Stimulated activated naive CD8-positive, alpha-beta T cell treated with anti-CD3 and anti-CD28 coated beads, Interleukin-15, Interleukin-2, amounts not matched to agents 100 ng/mL and 50 ng/mL, for 24 hours (primary cell): ENCODE data around the gene GP1BA.

ENCODE experiments used
- H3K27ac Mint-ChIP-seq: one replicate; pipeline ENCODE4 v1.8.0; 2021; ENCODE audit warnings: mild to moderate bottlenecking, mixed read lengths
- H3K27me3 Mint-ChIP-seq: one replicate; pipeline ENCODE4 v1.8.0; 2021; ENCODE audit warnings: mixed read lengths
- H3K36me3 Mint-ChIP-seq: one replicate; pipeline ENCODE4 v1.8.0; 2021; ENCODE audit warnings: low read depth, mixed read lengths
- H3K4me1 Mint-ChIP-seq: one replicate; pipeline ENCODE4 v1.8.0; 2021; ENCODE audit warnings: low read depth, mixed read lengths
- H3K4me3 Mint-ChIP-seq: one replicate; pipeline ENCODE4 v1.8.0; 2021; ENCODE audit warnings: mild to moderate bottlenecking, mixed read lengths
- H3K9me3 Mint-ChIP-seq: one replicate; pipeline ENCODE4 v1.8.0; 2021; ENCODE audit warnings: mixed read lengths

Gene GP1BA

GRCh38 chr17:4931963-4932362, at the start of gene GP1BA:
GP1BA (plus strand) TSS chr17:4932277; CDS start chr17:4932605, 328 bp downstream.
- Mint-ChIP-seq H3K4me3 (peak within 1 kb of the TSS; percentile 40), H3K27ac (no peak within 1 kb of the TSS), H3K4me1 (peaks cover 14% of the 10 kb centered on the region)

DNA sequence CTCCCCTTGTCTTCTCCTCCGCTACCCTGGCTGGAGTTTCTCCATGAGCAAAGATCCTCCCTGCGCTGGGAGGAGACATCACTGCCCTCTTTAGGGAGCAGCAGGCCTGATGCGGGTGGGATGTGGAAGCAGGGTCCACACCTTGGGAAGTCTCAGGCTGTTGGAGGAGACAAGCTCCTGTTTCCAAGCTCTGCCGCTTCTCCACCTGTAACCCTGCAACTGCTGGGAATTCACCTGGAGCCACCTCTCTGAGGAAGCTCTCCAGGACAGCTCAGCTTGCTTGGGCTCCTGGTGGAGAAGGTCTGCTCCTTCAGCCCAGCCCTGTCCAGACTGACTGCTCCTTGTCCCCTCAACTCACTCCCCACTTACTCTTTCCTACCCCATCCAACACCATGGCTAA, 47.6 kb upstream of the GP1BA start:
- no peaks in the 10 kb centered on the region for H3K4me1 Mint-ChIP-seq
- H3K4me3 Mint-ChIP-seq, result no peak overlapping the region
- no peaks in the 10 kb centered on the region for H3K27me3 Mint-ChIP-seq
- H3K36me3 Mint-ChIP-seq, result peaks cover 14% of the 10 kb centered on the region
- H3K9me3 Mint-ChIP-seq, result no peaks in the 10 kb centered on the region
- H3K27ac Mint-ChIP-seq, result no peak overlapping the region

More at GRCh38 chr17:4931963-4932362, at the start of gene GP1BA:
- H3K36me3 Mint-ChIP-seq, result peaks cover 26% of the 10 kb centered on the region
- no peaks in the 10 kb centered on the region for H3K27me3 Mint-ChIP-seq
- H3K9me3 Mint-ChIP-seq, result no peaks in the 10 kb centered on the region

- Mint-ChIP-seq H3K9me3 (no peaks in the 10 kb centered on the region), H3K4me1 (no peaks in the 10 kb centered on the region), H3K36me3 (peaks cover 14% of the 10 kb centered on the region), H3K27ac (no peak overlapping the region), H3K4me3 (no peak overlapping the region), H3K27me3 (no peaks in the 10 kb centered on the region)
Observed at GRCh38 chr17:4886830-4887229, 45.2 kb upstream of the GP1BA start.

GRCh38 chr17:4887581-4887980, 44.5 kb upstream of the GP1BA start:
- Mint-ChIP-seq H3K36me3 (peaks cover 17% of the 10 kb centered on the region), H3K4me1 (no peaks in the 10 kb centered on the region), H3K27me3 (no peaks in the 10 kb centered on the region), H3K4me3 (no peak overlapping the region), H3K27ac (no peak overlapping the region), H3K9me3 (no peaks in the 10 kb centered on the region)

GRCh38 chr17:4891411-4892410, 40.4 kb upstream of the GP1BA start:
- no peaks in the 10 kb centered on the region for H3K27me3 Mint-ChIP-seq
- H3K27ac Mint-ChIP-seq, result no peak overlapping the region
- no peaks in the 10 kb centered on the region for H3K4me1 Mint-ChIP-seq
- H3K4me3 Mint-ChIP-seq, result no peak overlapping the region
- no peaks in the 10 kb centered on the region for H3K9me3 Mint-ChIP-seq
- H3K36me3 Mint-ChIP-seq, result peaks cover 27% of the 10 kb centered on the region

DNA sequence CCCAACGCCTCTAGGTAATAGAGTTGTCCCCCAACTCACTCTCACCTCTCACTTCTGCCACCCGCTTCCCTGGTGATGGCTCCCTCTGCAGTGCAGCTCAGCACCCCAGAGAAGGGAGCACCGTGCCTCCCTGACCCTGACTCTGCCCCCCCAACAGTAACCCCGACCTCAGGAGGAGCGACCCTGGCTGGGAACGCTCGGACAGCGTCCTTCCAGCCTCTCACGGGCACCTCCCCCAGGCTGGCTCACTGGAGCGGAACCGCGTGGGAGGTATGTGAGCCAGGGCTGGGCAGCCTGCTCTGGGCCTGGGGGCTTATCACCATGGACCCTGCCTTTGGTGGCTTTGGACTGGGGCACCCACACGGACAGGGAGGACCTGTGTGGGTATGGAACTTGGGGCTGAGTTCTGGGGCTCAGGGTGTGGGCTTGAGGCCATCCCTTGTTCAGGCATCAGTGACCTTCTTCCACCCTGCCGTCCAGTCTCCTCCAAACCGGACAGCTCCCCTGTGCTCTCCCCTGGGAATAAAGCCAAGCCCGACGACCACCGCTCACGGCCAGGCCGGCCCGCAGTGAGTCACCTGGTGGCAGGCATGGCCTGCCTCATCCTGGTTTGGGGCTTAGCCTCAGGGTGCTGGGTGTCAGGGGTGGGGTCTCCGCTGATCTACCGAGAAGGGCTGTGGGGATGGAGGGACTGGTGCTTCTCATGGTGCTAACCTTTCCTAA, 39.4 kb upstream of the GP1BA start:
- Mint-ChIP-seq H3K4me1 (no peaks in the 10 kb centered on the region), H3K36me3 (peaks cover 21% of the 10 kb centered on the region), H3K27ac (no peak overlapping the region), H3K27me3 (no peaks in the 10 kb centered on the region), H3K9me3 (no peaks in the 10 kb centered on the region), H3K4me3 (no peak overlapping the region)

GRCh38 chr17:4893272-4893671, 38.8 kb upstream of the GP1BA start:
- Mint-ChIP-seq H3K4me3 (no peak overlapping the region), H3K4me1 (peaks cover 1% of the 10 kb centered on the region), H3K27ac (no peak overlapping the region), H3K27me3 (no peaks in the 10 kb centered on the region), H3K9me3 (no peaks in the 10 kb centered on the region), H3K36me3 (peaks cover 21% of the 10 kb centered on the region)

- no peak overlapping the region for H3K27ac Mint-ChIP-seq
- no peak overlapping the region for H3K4me3 Mint-ChIP-seq
- peaks cover 20% of the 10 kb centered on the region for H3K36me3 Mint-ChIP-seq
- H3K4me1 Mint-ChIP-seq, result peaks cover 7% of the 10 kb centered on the region
- no peaks in the 10 kb centered on the region for H3K9me3 Mint-ChIP-seq
- no peaks in the 10 kb centered on the region for H3K27me3 Mint-ChIP-seq
Observed at GRCh38 chr17:4893721-4894560, 38.1 kb upstream of the GP1BA start.

DNA sequence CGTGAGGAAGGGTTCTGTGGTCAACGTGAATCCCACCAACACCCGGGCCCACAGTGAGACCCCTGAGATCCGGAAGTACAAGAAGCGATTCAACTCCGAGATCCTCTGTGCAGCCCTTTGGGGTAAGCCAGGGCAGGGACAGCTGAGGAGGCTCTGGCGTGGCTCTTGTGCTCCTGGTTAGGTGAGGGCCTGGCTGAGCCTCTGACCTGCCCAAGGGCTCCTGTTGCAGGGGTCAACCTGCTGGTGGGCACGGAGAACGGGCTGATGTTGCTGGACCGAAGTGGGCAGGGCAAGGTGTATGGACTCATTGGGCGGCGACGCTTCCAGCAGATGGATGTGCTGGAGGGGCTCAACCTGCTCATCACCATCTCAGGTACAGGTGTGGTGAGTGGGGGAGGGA, 37.0 kb upstream of the GP1BA start:
- no peak overlapping the region for H3K4me3 Mint-ChIP-seq
- H3K9me3 Mint-ChIP-seq, result no peaks in the 10 kb centered on the region
- no peak overlapping the region for H3K27ac Mint-ChIP-seq
- no peaks in the 10 kb centered on the region for H3K27me3 Mint-ChIP-seq
- H3K36me3 Mint-ChIP-seq, result peaks cover 15% of the 10 kb centered on the region
- peaks cover 15% of the 10 kb centered on the region for H3K4me1 Mint-ChIP-seq

- Mint-ChIP-seq H3K36me3 (peaks cover 15% of the 10 kb centered on the region), H3K27ac (no peak overlapping the region), H3K9me3 (no peaks in the 10 kb centered on the region), H3K4me3 (no peak overlapping the region), H3K4me1 (peaks cover 19% of the 10 kb centered on the region), H3K27me3 (no peaks in the 10 kb centered on the region)
Observed at GRCh38 chr17:4895657-4896331, 36.3 kb upstream of the GP1BA start.

DNA sequence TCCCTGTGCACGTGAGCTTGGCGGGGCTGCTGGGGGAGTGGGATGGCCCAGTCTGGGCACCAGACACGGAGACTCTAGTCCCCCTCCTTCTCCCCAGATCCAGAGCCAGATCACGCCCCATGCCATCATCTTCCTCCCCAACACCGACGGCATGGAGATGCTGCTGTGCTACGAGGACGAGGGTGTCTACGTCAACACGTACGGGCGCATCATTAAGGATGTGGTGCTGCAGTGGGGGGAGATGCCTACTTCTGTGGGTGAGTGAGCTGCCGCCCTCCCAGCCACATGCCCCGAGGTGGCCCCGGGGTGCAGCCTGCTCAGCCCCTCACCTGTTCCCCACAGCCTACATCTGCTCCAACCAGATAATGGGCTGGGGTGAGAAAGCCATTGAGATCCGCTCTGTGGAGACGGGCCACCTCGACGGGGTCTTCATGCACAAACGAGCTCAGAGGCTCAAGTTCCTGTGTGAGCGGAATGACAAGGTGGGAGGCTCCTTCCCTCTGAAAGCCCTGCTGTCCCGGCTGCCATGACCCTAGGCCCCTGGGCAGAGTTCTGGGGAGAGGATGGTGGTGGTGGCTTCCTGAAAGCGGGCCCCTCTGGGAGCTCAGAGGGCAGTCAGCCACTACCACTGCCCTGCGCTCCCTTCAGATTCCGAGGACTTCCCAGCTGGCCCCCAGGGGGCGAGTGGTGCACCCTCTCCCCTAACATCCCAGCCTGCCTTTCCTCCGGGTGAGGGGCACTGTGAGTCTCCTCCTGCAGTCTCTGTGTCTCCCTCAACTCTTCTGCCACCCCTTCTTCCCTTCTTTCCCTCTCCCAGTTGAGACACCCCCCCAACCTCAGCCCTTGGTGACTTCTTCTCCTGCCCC, 35.5 kb upstream of the GP1BA start:
- H3K4me1 Mint-ChIP-seq, result peaks cover 25% of the 10 kb centered on the region
- peaks cover 15% of the 10 kb centered on the region for H3K36me3 Mint-ChIP-seq
- no peak overlapping the region for H3K27ac Mint-ChIP-seq
- no peaks in the 10 kb centered on the region for H3K27me3 Mint-ChIP-seq
- no peaks in the 10 kb centered on the region for H3K9me3 Mint-ChIP-seq
- no peak overlapping the region for H3K4me3 Mint-ChIP-seq

DNA sequence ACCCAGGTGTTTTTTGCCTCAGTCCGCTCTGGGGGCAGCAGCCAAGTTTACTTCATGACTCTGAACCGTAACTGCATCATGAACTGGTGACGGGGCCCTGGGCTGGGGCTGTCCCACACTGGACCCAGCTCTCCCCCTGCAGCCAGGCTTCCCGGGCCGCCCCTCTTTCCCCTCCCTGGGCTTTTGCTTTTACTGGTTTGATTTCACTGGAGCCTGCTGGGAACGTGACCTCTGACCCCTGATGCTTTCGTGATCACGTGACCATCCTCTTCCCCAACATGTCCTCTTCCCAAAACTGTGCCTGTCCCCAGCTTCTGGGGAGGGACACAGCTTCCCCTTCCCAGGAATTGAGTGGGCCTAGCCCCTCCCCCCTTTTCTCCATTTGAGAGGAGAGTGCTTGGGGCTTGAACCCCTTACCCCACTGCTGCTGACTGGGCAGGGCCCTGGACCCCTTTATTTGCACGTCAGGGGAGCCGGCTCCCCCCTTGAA, 34.8 kb upstream of the GP1BA start:
- H3K36me3 Mint-ChIP-seq, result peaks cover 15% of the 10 kb centered on the region
- H3K4me1 Mint-ChIP-seq, result peaks cover 29% of the 10 kb centered on the region
- no peak overlapping the region for H3K4me3 Mint-ChIP-seq

GRCh38 chr17:4897785-4898184, 34.3 kb upstream of the GP1BA start:
- no peak overlapping the region for H3K27ac Mint-ChIP-seq
- H3K4me3 Mint-ChIP-seq, result no peak overlapping the region
- peaks cover 12% of the 10 kb centered on the region for H3K36me3 Mint-ChIP-seq
- H3K27me3 Mint-ChIP-seq, result no peaks in the 10 kb centered on the region
- H3K9me3 Mint-ChIP-seq, result no peaks in the 10 kb centered on the region
- H3K4me1 Mint-ChIP-seq, result peaks cover 34% of the 10 kb centered on the region

More for the DNA sequence above, 34.8 kb upstream of the GP1BA start:
- Mint-ChIP-seq H3K27me3 (no peaks in the 10 kb centered on the region), H3K27ac (no peak overlapping the region), H3K9me3 (no peaks in the 10 kb centered on the region)
